GM10248 (cell line): ENCODE data around the gene NEK4.

Experiments used
- CTCF ChIA-PET: fragments of 300-600 bp; sonication (Branson Sonifier 250); formaldehyde crosslinking; extraction: SDS; loops from one replicate; lab custom pipeline; 2021; ENCODE audit warnings: antibody characterized with exemption; lab: Yijun Ruan, JAX
- POLR2A ChIA-PET: fragments of 350-650 bp; sonication (Branson Sonifier 250); formaldehyde crosslinking; extraction: SDS; loops from one replicate; lab custom pipeline; 2020; ENCODE audit warnings: antibody characterized with exemption; lab: Yijun Ruan, JAX
- DNase-seq: peaks from one replicate; pipeline ENCODE4 v3.0.0; 2012; ENCODE audit errors: extremely low spot score
- TF ChIP-seq, protein P1 (sequence below): IDR thresholded peaks from 2 replicates; pipeline ENCODE4 v1.5.1; 2012; ENCODE audit warnings: mild to moderate bottlenecking, low read depth; ENCODE audit errors: extremely low read depth, missing control alignments, control extremely low read depth

Gene NEK4

DNA sequence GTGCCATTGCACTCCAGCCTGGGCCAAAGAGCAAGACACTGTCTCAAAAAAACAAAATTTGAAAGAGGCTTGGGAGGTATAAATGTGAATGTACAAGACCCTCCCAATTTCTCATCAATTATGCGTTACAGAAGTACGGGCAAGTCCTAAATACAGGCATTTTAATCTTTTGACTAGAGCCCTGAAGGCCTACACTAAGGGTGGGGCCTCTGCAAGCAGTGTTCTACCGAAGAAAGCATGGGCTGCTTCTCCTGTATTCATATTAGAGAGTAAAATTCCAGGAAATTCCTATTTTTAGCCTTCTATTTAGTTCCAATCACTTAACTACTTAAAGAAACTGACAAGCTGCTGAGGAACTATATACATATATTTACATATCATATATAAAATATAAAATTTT is 110.7 kb downstream of the NEK4 start:
- TF ChIP-seq, protein P1, sequence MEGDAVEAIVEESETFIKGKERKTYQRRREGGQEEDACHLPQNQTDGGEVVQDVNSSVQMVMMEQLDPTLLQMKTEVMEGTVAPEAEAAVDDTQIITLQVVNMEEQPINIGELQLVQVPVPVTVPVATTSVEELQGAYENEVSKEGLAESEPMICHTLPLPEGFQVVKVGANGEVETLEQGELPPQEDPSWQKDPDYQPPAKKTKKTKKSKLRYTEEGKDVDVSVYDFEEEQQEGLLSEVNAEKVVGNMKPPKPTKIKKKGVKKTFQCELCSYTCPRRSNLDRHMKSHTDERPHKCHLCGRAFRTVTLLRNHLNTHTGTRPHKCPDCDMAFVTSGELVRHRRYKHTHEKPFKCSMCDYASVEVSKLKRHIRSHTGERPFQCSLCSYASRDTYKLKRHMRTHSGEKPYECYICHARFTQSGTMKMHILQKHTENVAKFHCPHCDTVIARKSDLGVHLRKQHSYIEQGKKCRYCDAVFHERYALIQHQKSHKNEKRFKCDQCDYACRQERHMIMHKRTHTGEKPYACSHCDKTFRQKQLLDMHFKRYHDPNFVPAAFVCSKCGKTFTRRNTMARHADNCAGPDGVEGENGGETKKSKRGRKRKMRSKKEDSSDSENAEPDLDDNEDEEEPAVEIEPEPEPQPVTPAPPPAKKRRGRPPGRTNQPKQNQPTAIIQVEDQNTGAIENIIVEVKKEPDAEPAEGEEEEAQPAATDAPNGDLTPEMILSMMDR: no peak
- POLR2A ChIA-PET: no interaction called here
- CTCF ChIA-PET: interaction anchor here (1.7 kb wide), 1 partner anchor 11 kb away, joined by 5 read pairs; no protein-coding TSS in a partner anchor
- no peak for DNase-seq
